HEK293 (cell line): ENCODE results near the gene IL31RA.

ENCODE experiments used
- CTCF ChIA-PET: fragments of 350-600 bp; formaldehyde crosslinking; extraction: SDS; loops from one replicate; lab custom pipeline; 2021; ENCODE audit warnings: antibody characterized with exemption; lab: Yijun Ruan, JAX
- POLR2A ChIA-PET: fragments of 300-600 bp; formaldehyde crosslinking; extraction: SDS; loops from one replicate; lab custom pipeline; 2020; ENCODE audit warnings: antibody characterized with exemption, inconsistent platforms; lab: Yijun Ruan, JAX
- H3K27ac ChIP-seq: fragments of 200-500 bp; sonication (Bioruptor generic); 2 replicates; pipeline ENCODE4 v1.5.1; 2014; ENCODE audit warnings: low read depth, low read length, control low read depth, inconsistent platforms; ENCODE audit errors: extremely low read depth
- H3K36me3 ChIP-seq, 2 experiments: fragments of 200-500 bp in 1 of 2; sonication (Bioruptor generic) in 1 of 2; 1 replicate in 1 of 2; 2 replicates in 1 of 2; pipeline ENCODE4 v1.5.1; 2014 to 2017; ENCODE audit warnings: inconsistent platforms in 2 of 2, low read length in 2 of 2; ENCODE audit not compliant: control insufficient read depth in 2 of 2, insufficient read depth in 1 of 2
- H3K4me1 ChIP-seq: fragments of 200-500 bp; sonication (Bioruptor generic); 2 replicates; pipeline ENCODE4 v1.5.1; 2014; ENCODE audit warnings: mild to moderate bottlenecking, low read length, inconsistent platforms; ENCODE audit not compliant: control insufficient read depth, insufficient read depth
- H3K4me3 ChIP-seq: 2 replicates; pipeline ENCODE4 v1.5.1; 2011; ENCODE audit warnings: low read depth, mild to moderate bottlenecking, control low read depth, low read length, moderate library complexity
- H3K9me3 ChIP-seq: fragments of 200-500 bp; sonication (Bioruptor generic); 2 replicates; pipeline ENCODE4 v1.5.1; 2014; ENCODE audit warnings: low read depth, low read length, inconsistent platforms; ENCODE audit not compliant: control insufficient read depth, insufficient read depth
- ZBTB1 ChIP-seq: fragments of 450-650 bp; formaldehyde crosslinking; IDR thresholded peaks from 2 replicates; pipeline ENCODE4 v1.5.1; 2016; ENCODE audit warnings: missing biosample characterization, missing genetic modification characterization
- ZBTB44 ChIP-seq: fragments of 450-650 bp; IDR thresholded peaks from 2 replicates; pipeline ENCODE4 v1.5.1; 2018; ENCODE audit warnings: missing biosample characterization, mild to moderate bottlenecking, missing genetic modification characterization
- ZNF133 ChIP-seq: fragments of 450-650 bp; formaldehyde crosslinking; IDR thresholded peaks from 2 replicates; pipeline ENCODE4 v1.5.1; 2016; ENCODE audit warnings: missing biosample characterization, missing genetic modification characterization
- ZNF174 ChIP-seq: fragments of 450-650 bp; formaldehyde crosslinking; IDR thresholded peaks from 2 replicates; pipeline ENCODE4 v1.5.0; 2017; ENCODE audit warnings: missing biosample characterization, mild to moderate bottlenecking, missing genetic modification characterization
- ZNF214 ChIP-seq: fragments of 450-650 bp; formaldehyde crosslinking; IDR thresholded peaks from 2 replicates; pipeline ENCODE4 v1.5.1; 2017; ENCODE audit warnings: missing biosample characterization, mild to moderate bottlenecking, missing genetic modification characterization, borderline replicate concordance
- ZNF433 ChIP-seq: fragments of 450-650 bp; formaldehyde crosslinking; IDR thresholded peaks from 2 replicates; pipeline ENCODE4 v1.5.1; 2016; ENCODE audit warnings: missing biosample characterization, missing genetic modification characterization, low read depth
- ZNF585B ChIP-seq: fragments of 450-650 bp; formaldehyde crosslinking; IDR thresholded peaks from 2 replicates; pipeline ENCODE4 v1.5.1; 2016; ENCODE audit warnings: missing biosample characterization, missing genetic modification characterization
- ZNF707 ChIP-seq: fragments of 450-650 bp; formaldehyde crosslinking; IDR thresholded peaks from 2 replicates; pipeline ENCODE4 v1.5.1; 2016; ENCODE audit warnings: missing biosample characterization, missing genetic modification characterization
- ZNF76 ChIP-seq: fragments of 450-650 bp; formaldehyde crosslinking; IDR thresholded peaks from 2 replicates; pipeline ENCODE4; 2016; ENCODE audit warnings: low read depth, missing biosample characterization, missing genetic modification characterization, borderline replicate concordance
- ZNF791 ChIP-seq: fragments of 450-650 bp; formaldehyde crosslinking; IDR thresholded peaks from 2 replicates; pipeline ENCODE4 v1.5.1; 2016; ENCODE audit warnings: missing biosample characterization, missing genetic modification characterization
- TF ChIP-seq, protein P1 (sequence below): fragments of 450-650 bp; formaldehyde crosslinking; IDR thresholded peaks from 2 replicates; pipeline ENCODE4 v1.5.1; 2016; ENCODE audit warnings: missing biosample characterization, missing genetic modification characterization, low read depth
- TF ChIP-seq, protein P2 (sequence below): fragments of 450-650 bp; formaldehyde crosslinking; IDR thresholded peaks from 2 replicates; pipeline ENCODE4 v1.5.1; 2016; ENCODE audit warnings: missing biosample characterization, missing genetic modification characterization, borderline replicate concordance
- TF ChIP-seq, protein P3 (sequence below): fragments of 450-650 bp; formaldehyde crosslinking; conservative IDR thresholded peaks from 2 replicates; pipeline ENCODE4 v1.5.1; 2016; ENCODE audit warnings: low read depth, missing biosample characterization, missing genetic modification characterization
- TF ChIP-seq, protein P4 (sequence below): fragments of 450-650 bp; formaldehyde crosslinking; IDR thresholded peaks from 2 replicates; pipeline ENCODE4 v1.5.1; 2016; ENCODE audit warnings: missing biosample characterization, missing genetic modification characterization
- TF ChIP-seq, protein P5 (sequence below): fragments of 450-650 bp; formaldehyde crosslinking; IDR thresholded peaks from 2 replicates; pipeline ENCODE4 v1.5.1; 2016; ENCODE audit warnings: missing biosample characterization, missing genetic modification characterization
- TF ChIP-seq, protein P6 (sequence below): fragments of 450-650 bp; formaldehyde crosslinking; IDR thresholded peaks from 2 replicates; pipeline ENCODE4 v1.5.1; 2016; ENCODE audit warnings: missing biosample characterization, missing genetic modification characterization

IL31RA gene

GRCh38 chr5:55924744-55925143 lies 73.6 kb downstream of the IL31RA start:
- ChIA-PET CTCF (no interaction called here), POLR2A (no interaction called here)
- H3K36me3 ChIP-seq: no peaks in the 10 kb centered on the region
- H3K9me3 ChIP-seq: no peaks in the 10 kb centered on the region
- H3K4me3 ChIP-seq: no peak overlapping the region
- H3K4me1 ChIP-seq: no peaks in the 10 kb centered on the region
- TF ChIP-seq, protein P1, sequence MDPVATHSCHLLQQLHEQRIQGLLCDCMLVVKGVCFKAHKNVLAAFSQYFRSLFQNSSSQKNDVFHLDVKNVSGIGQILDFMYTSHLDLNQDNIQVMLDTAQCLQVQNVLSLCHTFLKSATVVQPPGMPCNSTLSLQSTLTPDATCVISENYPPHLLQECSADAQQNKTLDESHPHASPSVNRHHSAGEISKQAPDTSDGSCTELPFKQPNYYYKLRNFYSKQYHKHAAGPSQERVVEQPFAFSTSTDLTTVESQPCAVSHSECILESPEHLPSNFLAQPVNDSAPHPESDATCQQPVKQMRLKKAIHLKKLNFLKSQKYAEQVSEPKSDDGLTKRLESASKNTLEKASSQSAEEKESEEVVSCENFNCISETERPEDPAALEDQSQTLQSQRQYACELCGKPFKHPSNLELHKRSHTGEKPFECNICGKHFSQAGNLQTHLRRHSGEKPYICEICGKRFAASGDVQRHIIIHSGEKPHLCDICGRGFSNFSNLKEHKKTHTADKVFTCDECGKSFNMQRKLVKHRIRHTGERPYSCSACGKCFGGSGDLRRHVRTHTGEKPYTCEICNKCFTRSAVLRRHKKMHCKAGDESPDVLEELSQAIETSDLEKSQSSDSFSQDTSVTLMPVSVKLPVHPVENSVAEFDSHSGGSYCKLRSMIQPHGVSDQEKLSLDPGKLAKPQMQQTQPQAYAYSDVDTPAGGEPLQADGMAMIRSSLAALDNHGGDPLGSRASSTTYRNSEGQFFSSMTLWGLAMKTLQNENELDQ (tag by site-specific recombination): no peak
- TF ChIP-seq ZNF174 (tag by site-specific recombination) (no peak), ZBTB44 (tag by site-specific recombination) (no peak), ZNF76 (tag by site-specific recombination) (no peak), ZBTB1 (tag by site-specific recombination) (no peak), ZNF133 (tag by site-specific recombination) (no peak), ZNF433 (tag by site-specific recombination) (no peak), ZNF214 (tag by site-specific recombination) (no peak), ZNF585B (tag by site-specific recombination) (no peak), ZNF791 (tag by site-specific recombination) (no peak), ZNF707 (tag by site-specific recombination) (no peak)
- TF ChIP-seq, protein P2, sequence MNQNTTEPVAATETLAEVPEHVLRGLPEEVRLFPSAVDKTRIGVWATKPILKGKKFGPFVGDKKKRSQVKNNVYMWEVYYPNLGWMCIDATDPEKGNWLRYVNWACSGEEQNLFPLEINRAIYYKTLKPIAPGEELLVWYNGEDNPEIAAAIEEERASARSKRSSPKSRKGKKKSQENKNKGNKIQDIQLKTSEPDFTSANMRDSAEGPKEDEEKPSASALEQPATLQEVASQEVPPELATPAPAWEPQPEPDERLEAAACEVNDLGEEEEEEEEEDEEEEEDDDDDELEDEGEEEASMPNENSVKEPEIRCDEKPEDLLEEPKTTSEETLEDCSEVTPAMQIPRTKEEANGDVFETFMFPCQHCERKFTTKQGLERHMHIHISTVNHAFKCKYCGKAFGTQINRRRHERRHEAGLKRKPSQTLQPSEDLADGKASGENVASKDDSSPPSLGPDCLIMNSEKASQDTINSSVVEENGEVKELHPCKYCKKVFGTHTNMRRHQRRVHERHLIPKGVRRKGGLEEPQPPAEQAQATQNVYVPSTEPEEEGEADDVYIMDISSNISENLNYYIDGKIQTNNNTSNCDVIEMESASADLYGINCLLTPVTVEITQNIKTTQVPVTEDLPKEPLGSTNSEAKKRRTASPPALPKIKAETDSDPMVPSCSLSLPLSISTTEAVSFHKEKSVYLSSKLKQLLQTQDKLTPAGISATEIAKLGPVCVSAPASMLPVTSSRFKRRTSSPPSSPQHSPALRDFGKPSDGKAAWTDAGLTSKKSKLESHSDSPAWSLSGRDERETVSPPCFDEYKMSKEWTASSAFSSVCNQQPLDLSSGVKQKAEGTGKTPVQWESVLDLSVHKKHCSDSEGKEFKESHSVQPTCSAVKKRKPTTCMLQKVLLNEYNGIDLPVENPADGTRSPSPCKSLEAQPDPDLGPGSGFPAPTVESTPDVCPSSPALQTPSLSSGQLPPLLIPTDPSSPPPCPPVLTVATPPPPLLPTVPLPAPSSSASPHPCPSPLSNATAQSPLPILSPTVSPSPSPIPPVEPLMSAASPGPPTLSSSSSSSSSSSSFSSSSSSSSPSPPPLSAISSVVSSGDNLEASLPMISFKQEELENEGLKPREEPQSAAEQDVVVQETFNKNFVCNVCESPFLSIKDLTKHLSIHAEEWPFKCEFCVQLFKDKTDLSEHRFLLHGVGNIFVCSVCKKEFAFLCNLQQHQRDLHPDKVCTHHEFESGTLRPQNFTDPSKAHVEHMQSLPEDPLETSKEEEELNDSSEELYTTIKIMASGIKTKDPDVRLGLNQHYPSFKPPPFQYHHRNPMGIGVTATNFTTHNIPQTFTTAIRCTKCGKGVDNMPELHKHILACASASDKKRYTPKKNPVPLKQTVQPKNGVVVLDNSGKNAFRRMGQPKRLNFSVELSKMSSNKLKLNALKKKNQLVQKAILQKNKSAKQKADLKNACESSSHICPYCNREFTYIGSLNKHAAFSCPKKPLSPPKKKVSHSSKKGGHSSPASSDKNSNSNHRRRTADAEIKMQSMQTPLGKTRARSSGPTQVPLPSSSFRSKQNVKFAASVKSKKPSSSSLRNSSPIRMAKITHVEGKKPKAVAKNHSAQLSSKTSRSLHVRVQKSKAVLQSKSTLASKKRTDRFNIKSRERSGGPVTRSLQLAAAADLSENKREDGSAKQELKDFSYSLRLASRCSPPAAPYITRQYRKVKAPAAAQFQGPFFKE: no peak
- TF ChIP-seq, protein P3, sequence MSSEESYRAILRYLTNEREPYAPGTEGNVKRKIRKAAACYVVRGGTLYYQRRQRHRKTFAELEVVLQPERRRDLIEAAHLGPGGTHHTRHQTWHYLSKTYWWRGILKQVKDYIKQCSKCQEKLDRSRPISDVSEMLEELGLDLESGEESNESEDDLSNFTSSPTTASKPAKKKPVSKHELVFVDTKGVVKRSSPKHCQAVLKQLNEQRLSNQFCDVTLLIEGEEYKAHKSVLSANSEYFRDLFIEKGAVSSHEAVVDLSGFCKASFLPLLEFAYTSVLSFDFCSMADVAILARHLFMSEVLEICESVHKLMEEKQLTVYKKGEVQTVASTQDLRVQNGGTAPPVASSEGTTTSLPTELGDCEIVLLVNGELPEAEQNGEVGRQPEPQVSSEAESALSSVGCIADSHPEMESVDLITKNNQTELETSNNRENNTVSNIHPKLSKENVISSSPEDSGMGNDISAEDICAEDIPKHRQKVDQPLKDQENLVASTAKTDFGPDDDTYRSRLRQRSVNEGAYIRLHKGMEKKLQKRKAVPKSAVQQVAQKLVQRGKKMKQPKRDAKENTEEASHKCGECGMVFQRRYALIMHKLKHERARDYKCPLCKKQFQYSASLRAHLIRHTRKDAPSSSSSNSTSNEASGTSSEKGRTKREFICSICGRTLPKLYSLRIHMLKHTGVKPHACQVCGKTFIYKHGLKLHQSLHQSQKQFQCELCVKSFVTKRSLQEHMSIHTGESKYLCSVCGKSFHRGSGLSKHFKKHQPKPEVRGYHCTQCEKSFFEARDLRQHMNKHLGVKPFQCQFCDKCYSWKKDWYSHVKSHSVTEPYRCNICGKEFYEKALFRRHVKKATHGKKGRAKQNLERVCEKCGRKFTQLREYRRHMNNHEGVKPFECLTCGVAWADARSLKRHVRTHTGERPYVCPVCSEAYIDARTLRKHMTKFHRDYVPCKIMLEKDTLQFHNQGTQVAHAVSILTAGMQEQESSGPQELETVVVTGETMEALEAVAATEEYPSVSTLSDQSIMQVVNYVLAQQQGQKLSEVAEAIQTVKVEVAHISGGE (tag by site-specific recombination): no peak
- TF ChIP-seq, protein P4, sequence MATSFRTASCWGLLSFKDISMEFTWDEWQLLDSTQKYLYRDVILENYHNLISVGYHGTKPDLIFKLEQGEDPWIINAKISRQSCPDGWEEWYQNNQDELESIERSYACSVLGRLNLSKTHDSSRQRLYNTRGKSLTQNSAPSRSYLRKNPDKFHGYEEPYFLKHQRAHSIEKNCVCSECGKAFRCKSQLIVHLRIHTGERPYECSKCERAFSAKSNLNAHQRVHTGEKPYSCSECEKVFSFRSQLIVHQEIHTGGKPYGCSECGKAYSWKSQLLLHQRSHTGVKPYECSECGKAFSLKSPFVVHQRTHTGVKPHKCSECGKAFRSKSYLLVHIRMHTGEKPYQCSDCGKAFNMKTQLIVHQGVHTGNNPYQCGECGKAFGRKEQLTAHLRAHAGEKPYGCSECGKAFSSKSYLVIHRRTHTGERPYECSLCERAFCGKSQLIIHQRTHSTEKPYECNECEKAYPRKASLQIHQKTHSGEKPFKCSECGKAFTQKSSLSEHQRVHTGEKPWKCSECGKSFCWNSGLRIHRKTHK (tag by site-specific recombination): no peak
- TF ChIP-seq, protein P5, sequence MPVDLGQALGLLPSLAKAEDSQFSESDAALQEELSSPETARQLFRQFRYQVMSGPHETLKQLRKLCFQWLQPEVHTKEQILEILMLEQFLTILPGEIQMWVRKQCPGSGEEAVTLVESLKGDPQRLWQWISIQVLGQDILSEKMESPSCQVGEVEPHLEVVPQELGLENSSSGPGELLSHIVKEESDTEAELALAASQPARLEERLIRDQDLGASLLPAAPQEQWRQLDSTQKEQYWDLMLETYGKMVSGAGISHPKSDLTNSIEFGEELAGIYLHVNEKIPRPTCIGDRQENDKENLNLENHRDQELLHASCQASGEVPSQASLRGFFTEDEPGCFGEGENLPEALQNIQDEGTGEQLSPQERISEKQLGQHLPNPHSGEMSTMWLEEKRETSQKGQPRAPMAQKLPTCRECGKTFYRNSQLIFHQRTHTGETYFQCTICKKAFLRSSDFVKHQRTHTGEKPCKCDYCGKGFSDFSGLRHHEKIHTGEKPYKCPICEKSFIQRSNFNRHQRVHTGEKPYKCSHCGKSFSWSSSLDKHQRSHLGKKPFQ (tag by site-specific recombination): no peak
- TF ChIP-seq, protein P6, sequence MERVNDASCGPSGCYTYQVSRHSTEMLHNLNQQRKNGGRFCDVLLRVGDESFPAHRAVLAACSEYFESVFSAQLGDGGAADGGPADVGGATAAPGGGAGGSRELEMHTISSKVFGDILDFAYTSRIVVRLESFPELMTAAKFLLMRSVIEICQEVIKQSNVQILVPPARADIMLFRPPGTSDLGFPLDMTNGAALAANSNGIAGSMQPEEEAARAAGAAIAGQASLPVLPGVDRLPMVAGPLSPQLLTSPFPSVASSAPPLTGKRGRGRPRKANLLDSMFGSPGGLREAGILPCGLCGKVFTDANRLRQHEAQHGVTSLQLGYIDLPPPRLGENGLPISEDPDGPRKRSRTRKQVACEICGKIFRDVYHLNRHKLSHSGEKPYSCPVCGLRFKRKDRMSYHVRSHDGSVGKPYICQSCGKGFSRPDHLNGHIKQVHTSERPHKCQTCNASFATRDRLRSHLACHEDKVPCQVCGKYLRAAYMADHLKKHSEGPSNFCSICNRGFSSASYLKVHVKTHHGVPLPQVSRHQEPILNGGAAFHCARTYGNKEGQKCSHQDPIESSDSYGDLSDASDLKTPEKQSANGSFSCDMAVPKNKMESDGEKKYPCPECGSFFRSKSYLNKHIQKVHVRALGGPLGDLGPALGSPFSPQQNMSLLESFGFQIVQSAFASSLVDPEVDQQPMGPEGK (tag by site-specific recombination): no peak
- H3K27ac ChIP-seq: no peak overlapping the region
